Breast epithelium (tissue), 4 donors: ENCODE data around the gene WWOX. TPM values are rescaled to one million over a fixed set of nuclear protein-coding genes. Genes with fewer than 3 reads are reported as not detected.
A peak's percentile ranks its signal among the peaks of the same experiment; 100 is the strongest.

ENCODE experiments used
- DNase-seq, 2 donors: peaks; one replicate each; pipeline ENCODE4 v3.0.0-alpha.2; 2019; ENCODE audit warnings: low spot score in 2 of 2
- H3K27ac ChIP-seq, 2 donors: fragments of 200-600 bp; sonication (generic) in 1 of 2; one replicate each; pipeline ENCODE4 v1.5.1; 2016 to 2019; ENCODE audit warnings: mild to moderate bottlenecking in 1 of 2
- H3K27me3 ChIP-seq, 2 donors: fragments of 200-600 bp; sonication (generic) in 1 of 2; one replicate each; pipeline versions ENCODE4 v1.5.1 to v1.6.0; 2017 to 2019; ENCODE audit warnings: control low read depth in 1 of 2, mild to moderate bottlenecking in 1 of 2
- H3K36me3 ChIP-seq: fragments of 200-600 bp; one replicate; pipeline ENCODE4 v1.5.1; 2019
- H3K4me1 ChIP-seq, 2 donors: fragments of 200-600 bp; sonication (generic); one replicate each; pipeline ENCODE4 v1.5.1; 2016 to 2019; ENCODE audit warnings: control low read depth in 1 of 2
- H3K4me3 ChIP-seq, 3 donors: fragments of 200-600 bp; sonication (generic); 1 replicate in 2 of 3; 2 replicates in 1 of 3; pipeline ENCODE4 v1.5.1; 2016 to 2019; ENCODE audit warnings: mild to moderate bottlenecking in 3 of 3, moderate library complexity in 2 of 3
- H3K9me3 ChIP-seq, 2 donors: fragments of 200-600 bp; sonication (generic) in 1 of 2; one replicate each; pipeline ENCODE4 v1.5.1; 2016 to 2019; ENCODE audit warnings: control low read depth in 1 of 2
- POLR2A ChIP-seq: fragments of 450-650 bp; IDR thresholded peaks from one replicate; pipeline ENCODE4 v1.6.1; 2016; ENCODE audit warnings: antibody characterized with exemption, mild to moderate bottlenecking, moderate library complexity
- POLR2AphosphoS5 ChIP-seq, 3 donors: sonication (generic); formaldehyde crosslinking; IDR thresholded peaks; one replicate each; pipeline ENCODE4 v1.6.1; 2017; ENCODE audit warnings: antibody characterized with exemption in 3 of 3
- intact Hi-C: fragments of 100-400 bp; cut with DNase I; formaldehyde crosslinking; loops from one replicate; pipeline ENCODE4 v1.15.1; 2023; ENCODE audit warnings: low total_unique reads
- total RNA-seq, 3 donors: library from RNA; depleted of rRNA; stranded (reverse); fragments of >200 nt; gene quantifications; one replicate each; pipeline ENCODE4 v1.1.0, GENCODE V29; 2016
- TF ChIP-seq, protein P1 (sequence below), 3 donors: fragments of 450-650 bp; IDR thresholded peaks; one replicate each; pipeline ENCODE4 v1.5.1; 2016 to 2017; ENCODE audit warnings: antibody characterized with exemption in 3 of 3, mild to moderate bottlenecking in 3 of 3, moderate library complexity in 3 of 3

The WWOX gene
- total RNA-seq, 3 donors from 2014 or later, result 42.9 to 73.6 (median 43.4) TPM

DNA sequence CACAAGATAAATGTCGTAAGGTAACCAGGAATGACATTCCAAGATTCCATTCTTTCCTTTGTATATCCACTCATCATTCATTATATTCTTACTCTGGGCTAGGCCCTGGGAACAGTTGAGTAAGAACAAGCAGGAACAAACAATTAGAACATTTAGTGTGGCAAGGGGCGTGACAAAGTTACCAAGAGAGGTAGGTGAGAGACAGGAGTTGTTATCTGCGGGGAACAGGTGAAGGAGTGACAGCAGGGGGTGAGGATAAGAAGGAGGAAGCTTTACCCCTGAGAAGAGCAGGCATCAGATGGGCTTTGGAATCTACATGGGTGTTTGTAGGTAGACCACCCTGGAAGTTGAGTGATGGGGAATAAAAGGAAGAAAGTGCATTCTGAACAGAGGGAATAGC is 568.9 kb downstream of the WWOX start:
- Histone ChIP-seq H3K27ac (no peak overlapping the region), H3K4me3 (no peak overlapping the region), H3K36me3 (no peaks in the 10 kb centered on the region), H3K4me1 (no peaks in the 10 kb centered on the region), H3K27me3 (no peaks in the 10 kb centered on the region), H3K9me3 (no peaks in the 10 kb centered on the region)
- no peak for DNase-seq
- intact Hi-C loops, result no loop called here
- TF ChIP-seq POLR2A (no peak), POLR2AphosphoS5 (IDR thresholded peaks at IDR 0.05) (no peak)
- TF ChIP-seq, protein P1, sequence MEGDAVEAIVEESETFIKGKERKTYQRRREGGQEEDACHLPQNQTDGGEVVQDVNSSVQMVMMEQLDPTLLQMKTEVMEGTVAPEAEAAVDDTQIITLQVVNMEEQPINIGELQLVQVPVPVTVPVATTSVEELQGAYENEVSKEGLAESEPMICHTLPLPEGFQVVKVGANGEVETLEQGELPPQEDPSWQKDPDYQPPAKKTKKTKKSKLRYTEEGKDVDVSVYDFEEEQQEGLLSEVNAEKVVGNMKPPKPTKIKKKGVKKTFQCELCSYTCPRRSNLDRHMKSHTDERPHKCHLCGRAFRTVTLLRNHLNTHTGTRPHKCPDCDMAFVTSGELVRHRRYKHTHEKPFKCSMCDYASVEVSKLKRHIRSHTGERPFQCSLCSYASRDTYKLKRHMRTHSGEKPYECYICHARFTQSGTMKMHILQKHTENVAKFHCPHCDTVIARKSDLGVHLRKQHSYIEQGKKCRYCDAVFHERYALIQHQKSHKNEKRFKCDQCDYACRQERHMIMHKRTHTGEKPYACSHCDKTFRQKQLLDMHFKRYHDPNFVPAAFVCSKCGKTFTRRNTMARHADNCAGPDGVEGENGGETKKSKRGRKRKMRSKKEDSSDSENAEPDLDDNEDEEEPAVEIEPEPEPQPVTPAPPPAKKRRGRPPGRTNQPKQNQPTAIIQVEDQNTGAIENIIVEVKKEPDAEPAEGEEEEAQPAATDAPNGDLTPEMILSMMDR (IDR thresholded peaks at IDR 0.05), result no peak

DNA sequence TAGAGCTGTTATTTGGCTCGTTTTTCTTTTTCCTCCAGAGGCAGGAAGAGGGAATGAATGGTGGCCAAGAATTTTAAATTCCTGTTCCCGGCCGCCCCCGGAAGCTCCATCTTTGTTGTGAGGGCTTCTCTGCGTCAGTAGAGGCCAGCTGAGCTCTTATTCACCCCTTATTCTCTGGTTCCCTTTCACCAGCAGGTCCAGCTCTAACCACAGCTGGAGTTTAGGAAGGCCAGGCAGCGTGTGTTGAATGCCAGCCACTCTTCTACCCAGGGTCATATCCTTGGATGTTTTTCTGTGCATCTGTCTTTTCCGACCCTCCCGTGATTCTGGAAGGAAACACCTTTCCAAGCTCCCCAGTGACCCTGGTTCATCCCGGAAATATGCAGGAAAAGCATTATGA is 570.5 kb downstream of the WWOX start:
- Histone ChIP-seq H3K27ac (peak overlapping the region; percentile 60 to 73), H3K36me3 (no peaks in the 10 kb centered on the region), H3K4me3 (no peak overlapping the region), H3K9me3 (no peaks in the 10 kb centered on the region), H3K4me1 (no peaks in the 10 kb centered on the region), H3K27me3 (no peaks in the 10 kb centered on the region)
- TF ChIP-seq POLR2AphosphoS5 (IDR thresholded peaks at IDR 0.05) (no peak), POLR2A (no peak)
- TF ChIP-seq, protein P1 (IDR thresholded peaks at IDR 0.05), result no peak
- DNase-seq, result peak in 1 of 2 donors; percentile 28
- intact Hi-C loops, result no loop called here

DNA sequence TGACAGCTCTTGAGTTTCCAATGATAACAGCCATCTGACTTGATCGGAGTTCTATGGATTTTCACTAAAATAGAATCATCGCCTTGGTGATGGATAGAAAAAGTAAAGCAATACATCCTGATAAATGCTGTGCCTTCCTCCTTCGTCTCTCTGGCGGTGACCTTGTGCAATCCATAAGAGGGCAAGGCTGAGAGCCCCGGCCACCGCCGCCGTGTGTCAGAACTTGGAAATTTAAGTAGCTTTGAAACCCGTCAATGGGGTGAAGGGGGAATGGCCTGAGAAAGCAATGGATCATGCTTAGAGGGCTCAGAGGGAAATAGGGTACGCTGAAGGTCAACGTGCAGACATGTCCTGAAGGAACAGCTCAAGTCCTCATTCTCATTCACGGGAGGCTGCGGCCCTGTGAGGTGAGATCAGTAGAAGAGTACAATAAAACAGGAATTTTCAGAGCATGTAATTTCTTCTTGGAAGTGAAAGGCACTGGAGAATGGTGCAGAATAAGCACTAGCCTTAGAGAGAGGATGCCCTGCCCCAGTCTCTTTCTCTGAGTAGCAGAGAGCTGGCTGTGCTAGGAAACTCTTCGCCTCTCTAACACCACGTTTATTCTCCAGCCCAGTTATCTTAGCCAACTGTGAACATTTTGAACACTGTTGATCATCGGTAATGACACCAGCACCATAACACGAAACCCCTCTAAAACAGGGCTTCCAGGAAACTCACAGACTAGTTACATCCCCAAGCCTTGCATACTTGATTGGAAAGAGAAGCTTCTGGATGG is 573.5 kb downstream of the WWOX start:
- Histone ChIP-seq H3K27ac (no peak overlapping the region), H3K27me3 (no peaks in the 10 kb centered on the region), H3K4me3 (no peak overlapping the region), H3K36me3 (no peaks in the 10 kb centered on the region), H3K4me1 (no peaks in the 10 kb centered on the region), H3K9me3 (no peaks in the 10 kb centered on the region)
- no peak for TF ChIP-seq POLR2AphosphoS5 (IDR thresholded peaks at IDR 0.05)
- no peak for TF ChIP-seq POLR2A
- TF ChIP-seq, protein P1 (IDR thresholded peaks at IDR 0.05), result no peak
- intact Hi-C loops, result no loop called here
- DNase-seq, result no peak

DNA sequence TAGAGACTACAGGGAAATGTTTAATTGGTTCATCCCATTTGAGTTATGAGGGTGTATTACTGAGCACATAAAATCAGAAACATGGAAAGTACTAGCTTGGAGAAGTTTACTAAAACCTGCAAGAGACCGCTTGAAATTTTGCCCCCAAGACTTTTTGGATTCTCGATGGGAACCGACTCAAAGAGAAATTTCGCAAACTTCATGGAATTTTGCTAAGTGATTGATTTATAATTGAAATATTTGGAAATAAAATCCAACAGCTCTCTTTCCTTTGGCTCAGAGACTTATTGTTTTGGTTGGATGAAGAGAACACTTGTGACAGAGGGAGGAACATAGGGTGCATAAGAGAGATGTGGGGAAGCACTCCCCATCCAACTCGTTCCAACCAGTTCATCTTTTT is 574.4 kb downstream of the WWOX start:
- Histone ChIP-seq H3K27ac (no peak overlapping the region), H3K36me3 (no peaks in the 10 kb centered on the region), H3K4me1 (no peaks in the 10 kb centered on the region), H3K27me3 (no peaks in the 10 kb centered on the region), H3K4me3 (no peak overlapping the region), H3K9me3 (no peaks in the 10 kb centered on the region)
- intact Hi-C loops, result no loop called here
- TF ChIP-seq POLR2AphosphoS5 (IDR thresholded peaks at IDR 0.05), result no peak
- TF ChIP-seq, protein P1 (IDR thresholded peaks at IDR 0.05), result no peak
- TF ChIP-seq POLR2A, result no peak
- no peak for DNase-seq

DNA sequence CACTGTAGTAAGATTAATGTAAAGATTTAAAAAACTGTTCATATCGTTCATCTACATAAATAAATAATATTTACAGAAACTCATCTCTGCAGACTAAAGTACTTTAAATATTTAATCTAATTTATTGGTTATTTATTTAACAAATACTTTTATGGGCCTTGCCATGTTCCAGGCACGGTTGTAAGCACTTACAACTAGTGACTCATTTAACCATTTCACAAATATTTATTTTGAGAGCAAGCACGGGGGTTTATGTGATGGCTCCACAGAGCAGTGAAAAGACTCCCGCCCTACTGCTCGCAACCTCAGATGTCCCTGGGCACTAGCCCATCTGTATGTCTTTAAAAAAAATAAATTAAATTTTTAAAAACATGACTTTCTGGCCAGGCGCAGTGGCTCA is 575.9 kb downstream of the WWOX start:
- intact Hi-C loops, result no loop called here
- H3K27ac ChIP-seq, result no peak overlapping the region
- DNase-seq, result no peak
- H3K27me3 ChIP-seq, result no peaks in the 10 kb centered on the region
- TF ChIP-seq POLR2A (no peak), POLR2AphosphoS5 (IDR thresholded peaks at IDR 0.05) (no peak)
- TF ChIP-seq, protein P1 (IDR thresholded peaks at IDR 0.05), result no peak
- H3K36me3 ChIP-seq, result no peaks in the 10 kb centered on the region
- H3K4me1 ChIP-seq, result no peaks in the 10 kb centered on the region
- H3K9me3 ChIP-seq, result no peaks in the 10 kb centered on the region
- no peak overlapping the region for H3K4me3 ChIP-seq
